Measurements from ENCODE around the gene TMX1.

Gene TMX1

DNA sequence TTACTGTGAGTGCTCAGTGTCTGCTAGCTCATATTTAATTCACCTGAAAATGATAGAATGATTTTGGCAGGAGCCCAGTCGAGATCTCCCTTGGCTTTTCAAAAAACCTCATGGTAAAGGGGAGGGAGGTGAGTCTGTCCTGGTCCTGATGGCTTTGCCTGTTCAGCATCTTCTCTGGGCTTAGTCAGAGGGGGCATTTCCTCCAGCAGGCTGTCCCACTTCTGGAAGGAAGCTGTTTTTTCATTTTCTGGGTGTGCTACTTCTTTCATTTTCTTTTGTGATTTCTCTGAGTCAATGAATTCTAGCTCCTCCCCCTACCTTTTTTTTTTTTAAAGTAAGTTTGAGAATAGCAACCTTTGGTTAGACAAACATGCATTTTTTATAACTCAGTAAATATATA, 58.8 kb downstream of the TMX1 start:
- Histone ChIP-seq H3K4me1 (ENCODE audit: control insufficient read depth, insufficient read depth, low read length) (no peaks in the 10 kb centered on the region), H3K36me3 (ENCODE audit: control insufficient read depth, insufficient read depth, low read length) (no peaks in the 10 kb centered on the region), H3K27me3 (ENCODE audit: control insufficient read depth, insufficient read depth, low read length) (no peaks in the 10 kb centered on the region), H3K9me3 (ENCODE audit: control insufficient read depth, insufficient read depth, low read length) (no peaks in the 10 kb centered on the region), H3K9ac (ENCODE audit: low read depth, low read length) (no peak overlapping the region), H3K4me3 (ENCODE audit: low read depth, low read length) (no peak overlapping the region)

DNA sequence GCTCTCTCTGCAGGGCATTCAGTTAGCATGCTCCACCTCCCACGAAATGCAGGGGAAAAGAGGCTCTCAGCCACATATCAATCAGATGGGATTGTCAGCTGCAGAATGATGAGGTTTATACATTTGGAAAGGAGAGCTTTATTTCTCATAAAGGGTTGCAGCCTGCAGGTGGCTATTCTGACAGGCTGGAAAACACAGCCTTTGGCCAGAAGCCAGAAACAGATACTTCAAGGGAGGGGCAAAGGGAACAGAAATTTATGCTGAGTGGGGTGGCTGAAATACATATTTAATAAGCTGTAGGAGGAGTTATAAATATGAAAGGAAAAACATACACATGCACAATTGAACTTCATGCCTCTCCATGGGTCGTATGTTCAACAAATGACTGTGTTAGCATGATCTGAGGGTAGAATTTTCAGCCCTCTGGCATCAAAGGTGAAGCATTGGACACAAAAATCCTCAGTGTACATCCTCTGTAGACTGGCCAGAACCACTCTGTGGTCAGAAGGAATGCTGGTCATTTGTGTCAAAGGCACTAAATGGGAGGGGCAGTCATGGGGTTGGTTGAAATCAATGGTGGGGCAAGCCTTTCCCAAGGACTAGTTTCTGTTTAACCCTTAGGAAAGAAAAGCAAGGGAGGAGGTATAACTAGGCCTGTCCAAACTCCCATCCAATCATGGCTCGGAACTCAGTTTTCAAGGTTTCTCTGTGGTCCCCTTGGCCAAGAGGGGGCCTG, 62.4 kb downstream of the TMX1 start:
- Histone ChIP-seq H3K9me3 (ENCODE audit: control insufficient read depth, insufficient read depth, low read length) (no peaks in the 10 kb centered on the region), H3K9ac (ENCODE audit: low read depth, low read length) (no peak overlapping the region), H3K27me3 (ENCODE audit: control insufficient read depth, insufficient read depth, low read length) (no peaks in the 10 kb centered on the region), H3K36me3 (ENCODE audit: control insufficient read depth, insufficient read depth, low read length) (no peaks in the 10 kb centered on the region), H3K4me1 (ENCODE audit: control insufficient read depth, insufficient read depth, low read length) (peaks cover 6% of the 10 kb centered on the region), H3K4me3 (ENCODE audit: low read depth, low read length) (no peak overlapping the region)

DNA sequence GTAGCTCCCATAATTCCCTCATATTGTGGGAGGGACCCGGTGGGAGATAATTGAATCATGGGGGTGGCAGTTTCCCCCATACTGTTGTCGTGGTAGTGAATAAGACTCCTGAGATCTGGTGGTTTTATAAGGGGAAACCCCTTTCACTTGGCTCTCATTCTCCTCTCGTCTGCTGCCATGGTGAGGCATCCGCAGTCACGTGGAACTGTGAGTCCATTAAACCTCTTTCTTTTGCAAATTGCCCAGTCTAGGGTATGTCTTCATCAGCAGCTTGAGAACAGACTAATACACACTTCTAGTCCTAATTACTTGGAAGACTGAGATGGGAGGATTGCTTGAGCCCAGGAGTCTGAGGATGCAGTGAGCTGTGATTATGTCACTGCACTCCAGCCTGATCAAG, 64.4 kb downstream of the TMX1 start:
- no peak overlapping the region for H3K9ac ChIP-seq (ENCODE audit: low read depth, low read length)

DNA sequence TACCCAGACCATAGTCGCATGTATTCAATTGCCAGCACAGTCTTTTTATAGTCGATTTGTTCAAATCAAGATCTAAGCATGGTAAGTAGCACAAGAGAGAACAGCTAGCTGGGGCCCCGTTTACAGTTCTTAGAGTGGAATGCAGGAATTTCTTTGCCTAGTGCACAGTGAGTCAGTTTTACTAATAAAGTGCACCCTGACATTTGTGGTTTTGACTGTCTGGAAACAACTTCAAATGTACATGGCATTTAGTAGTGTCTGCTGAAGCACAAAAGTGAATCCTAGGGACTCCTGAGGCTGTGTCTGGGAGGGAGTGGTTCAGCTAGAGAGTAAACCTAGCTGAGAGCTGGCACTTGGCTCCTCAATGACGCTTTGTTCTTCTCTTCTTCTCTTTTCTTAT, 64.9 kb downstream of the TMX1 start:
- Histone ChIP-seq H3K9me3 (ENCODE audit: control insufficient read depth, insufficient read depth, low read length) (no peaks in the 10 kb centered on the region), H3K4me3 (ENCODE audit: low read depth, low read length) (no peak overlapping the region), H3K9ac (ENCODE audit: low read depth, low read length) (no peak overlapping the region), H3K27me3 (ENCODE audit: control insufficient read depth, insufficient read depth, low read length) (no peaks in the 10 kb centered on the region), H3K4me1 (ENCODE audit: control insufficient read depth, insufficient read depth, low read length) (peaks cover 6% of the 10 kb centered on the region), H3K36me3 (ENCODE audit: control insufficient read depth, insufficient read depth, low read length) (no peaks in the 10 kb centered on the region)

More for the DNA sequence above, 64.4 kb downstream of the TMX1 start:
- H3K9me3 ChIP-seq (ENCODE audit: control insufficient read depth, insufficient read depth, low read length) = no peaks in the 10 kb centered on the region
- H3K27me3 ChIP-seq (ENCODE audit: control insufficient read depth, insufficient read depth, low read length) = no peaks in the 10 kb centered on the region
- no peak overlapping the region for H3K4me3 ChIP-seq (ENCODE audit: low read depth, low read length)
- peaks cover 6% of the 10 kb centered on the region for H3K4me1 ChIP-seq (ENCODE audit: control insufficient read depth, insufficient read depth, low read length)
- H3K36me3 ChIP-seq (ENCODE audit: control insufficient read depth, insufficient read depth, low read length) = no peaks in the 10 kb centered on the region

DNA sequence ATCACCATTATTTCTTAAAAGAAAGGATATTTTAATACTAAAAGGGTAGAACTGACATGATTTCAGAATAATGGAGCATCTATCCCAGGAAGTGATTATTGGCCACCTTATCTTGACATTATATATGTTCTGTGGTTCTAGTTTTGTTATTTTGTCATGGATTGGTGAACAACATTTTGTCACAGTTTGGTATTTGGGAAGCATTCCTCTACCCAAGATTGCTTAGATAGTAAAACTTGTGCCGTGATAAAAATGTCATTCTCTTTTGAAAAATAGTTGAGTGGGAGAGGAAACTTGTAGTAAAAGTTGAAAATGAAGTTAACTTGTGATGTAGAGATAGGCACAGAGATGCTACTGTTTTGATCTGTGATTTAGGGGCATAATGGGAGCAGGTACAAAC, 65.7 kb downstream of the TMX1 start:
- Histone ChIP-seq H3K4me3 (ENCODE audit: low read depth, low read length) (no peak overlapping the region), H3K27me3 (ENCODE audit: control insufficient read depth, insufficient read depth, low read length) (no peaks in the 10 kb centered on the region), H3K4me1 (ENCODE audit: control insufficient read depth, insufficient read depth, low read length) (peaks cover 6% of the 10 kb centered on the region), H3K36me3 (ENCODE audit: control insufficient read depth, insufficient read depth, low read length) (no peaks in the 10 kb centered on the region), H3K9me3 (ENCODE audit: control insufficient read depth, insufficient read depth, low read length) (no peaks in the 10 kb centered on the region), H3K9ac (ENCODE audit: low read depth, low read length) (no peak overlapping the region)

Measured in iPS-15b (cell line).